ENCODE data around the gene CLNK. TPM values are rescaled to one million over a fixed set of nuclear protein-coding genes. Genes with fewer than 3 reads are reported as not detected.

The CLNK gene
- total and polyA plus RNA-seq, 2 of the 8 experiments (the other 6 are each of a cell fraction or from before 2014, with no cell fraction given), result not detected

DNA sequence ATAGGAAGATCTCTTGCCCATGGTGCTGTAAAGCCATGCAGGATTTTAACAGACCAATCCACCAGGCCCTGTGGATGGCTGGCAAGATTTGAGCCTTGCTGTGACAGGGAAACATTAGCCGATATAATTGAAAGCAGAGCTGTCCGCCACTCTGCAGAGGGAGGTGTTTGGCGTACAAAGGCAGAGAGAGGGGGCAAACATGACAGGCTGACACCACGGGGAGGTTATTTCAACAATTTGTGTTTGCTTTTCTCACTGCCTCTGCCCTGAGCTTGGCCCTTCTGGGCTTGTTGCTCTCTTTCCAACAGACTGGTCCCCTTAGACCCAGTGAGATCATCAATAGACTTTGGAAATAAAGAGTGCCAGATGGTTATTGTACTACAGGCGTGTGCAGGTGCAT, 59.4 kb downstream of the CLNK start:
- no peak overlapping the region for H3K4me3 ChIP-seq (ENCODE audit: extremely low read depth in 1 of 4, insufficient read depth in 2 of 4, low read depth in 3 of 4, low read length in 4 of 4)
- no peak overlapping the region for H2BK20ac ChIP-seq (ENCODE audit: low read length)
- H4K8ac ChIP-seq (ENCODE audit: extremely low read depth, insufficient read depth, low read length), result no peak overlapping the region
- H3K4me1 ChIP-seq (replicated peaks in 1 of 4; ENCODE audit: control insufficient read depth in 3 of 4, insufficient read depth in 4 of 4, low read length in 3 of 4), result no peaks in the 10 kb centered on the region
- H3K36me3 ChIP-seq (ENCODE audit: control insufficient read depth in 2 of 4, insufficient read depth in 4 of 4, low read length in 3 of 4), result no peaks in the 10 kb centered on the region
- no peaks in the 10 kb centered on the region for H3K79me2 ChIP-seq (ENCODE audit: control insufficient read depth in 1 of 2, insufficient read depth in 2 of 2, low read length in 2 of 2)
- H4K20me1 ChIP-seq (replicated peaks in 1 of 2; ENCODE audit: control insufficient read depth in 1 of 2, insufficient read depth in 2 of 2, low read length in 2 of 2), result no peaks in the 10 kb centered on the region
- H2BK12ac ChIP-seq (ENCODE audit: low read depth, low read length), result no peak overlapping the region
- H3K27ac ChIP-seq (ENCODE audit: low read depth, low read length), result no peak overlapping the region
- ChIA-PET POLR2A (ENCODE audit: partially characterized antibody) (no interaction called here), CTCF (ENCODE audit: partially characterized antibody) (interaction anchor here (0.5 to 0.6 kb wide), 2 partner anchors 262 to 294 kb away, joined by 4 read pairs; no protein-coding TSS in a partner anchor)
- FAIRE-seq (no peak), DNase-seq (ENCODE audit: low read depth in 1 of 2, low spot score in 2 of 2) (no peak)
- H3K79me1 ChIP-seq (ENCODE audit: low read depth, low read length), result no peaks in the 10 kb centered on the region; the same call in 1 of the 2 replicates
- H2BK120ac ChIP-seq (replicated peaks; ENCODE audit: low read depth, low read length), result no peak overlapping the region
- H3K18ac ChIP-seq (ENCODE audit: extremely low read depth, low read length), result no peak overlapping the region
- H3K9ac ChIP-seq (replicated peaks in 1 of 4; ENCODE audit: extremely low read depth in 1 of 4, low read depth in 3 of 4, low read length in 3 of 4), result no peak overlapping the region
- no peak overlapping the region for H3K14ac ChIP-seq (ENCODE audit: insufficient read length)
- H2AK5ac ChIP-seq (ENCODE audit: low read depth, low read length), result no peak overlapping the region
- no peak overlapping the region for H2AFZ ChIP-seq (ENCODE audit: low read length)
- H4K91ac ChIP-seq (replicated peaks; ENCODE audit: insufficient read length, low read length), result no peak overlapping the region
- no peak overlapping the region for H3K56ac ChIP-seq (replicated peaks; ENCODE audit: insufficient read length, low read depth, low read length)
- H4K5ac ChIP-seq (ENCODE audit: insufficient read length, low read depth, low read length), result no peak overlapping the region
- no peak overlapping the region for H2BK5ac ChIP-seq (ENCODE audit: low read depth, low read length)
- no peak overlapping the region for H3K4me2 ChIP-seq (ENCODE audit: insufficient read depth in 1 of 2, low read depth in 2 of 2, low read length in 2 of 2)
- no peak overlapping the region for H3K4ac ChIP-seq (replicated peaks; ENCODE audit: insufficient read length, low read depth, low read length)
- no peaks in the 10 kb centered on the region for H3K9me3 ChIP-seq (ENCODE audit: insufficient read depth in 2 of 2, low read depth in 1 of 2, low read length in 1 of 2)
- no peak overlapping the region for H2BK15ac ChIP-seq (ENCODE audit: low read length)
- no peaks in the 10 kb centered on the region for H3K23me2 ChIP-seq (ENCODE audit: low read depth, low read length)
- no peaks in the 10 kb centered on the region for H3K27me3 ChIP-seq (replicated peaks in 1 of 4; ENCODE audit: control insufficient read depth in 3 of 4, extremely low read depth in 1 of 4, insufficient read depth in 3 of 4, low read length in 3 of 4)
- 71% methylated on average over 5 of the region's 5 CpGs; no CpG with 5 or more reads in 1 of the 2 experiments for WGBS, 2 experiments (ENCODE audit: extremely low coverage in 1 of 2, insufficient coverage in 1 of 2, insufficient read length in 1 of 2, insufficient replicate concordance in 2 of 2, low coverage in 1 of 2, low lambda C conversion rate in 2 of 2, missing lambda C conversion rate in 1 of 2)
- no peak for TF ChIP-seq SP2 (IDR thresholded peaks at IDR 0.05; ENCODE audit: low read length)
- TF ChIP-seq RAD21 (IDR thresholded peaks at IDR 0.05 in 1 of 2, conservative IDR thresholded peaks at IDR 0.05 in 1 of 2; ENCODE audit: low read depth in 2 of 2, low read length in 2 of 2), result no peak
- TF ChIP-seq CEBPB (IDR thresholded peaks at IDR 0.05; ENCODE audit: low read depth, low read length), result no peak
- TF ChIP-seq FOSL1 (IDR thresholded peaks at IDR 0.05; ENCODE audit: insufficient read depth, low read depth, low read length), result no peak
- TF ChIP-seq MAFK (IDR thresholded peaks at IDR 0.05; ENCODE audit: low read depth, low read length), result no peak
- TF ChIP-seq SIX5 (IDR thresholded peaks at IDR 0.05; ENCODE audit: low read depth, low read length), result no peak
- no peak for TF ChIP-seq RBBP5 (IDR thresholded peaks at IDR 0.05; ENCODE audit: borderline replicate concordance, low read depth, low read length)
- no peak for TF ChIP-seq PHF8 (conservative IDR thresholded peaks at IDR 0.05; ENCODE audit: low read depth, low read length)
- TF ChIP-seq KDM5A (IDR thresholded peaks at IDR 0.05; ENCODE audit: low read length), result no peak
- TF ChIP-seq POU5F1 (IDR thresholded peaks at IDR 0.05; ENCODE audit: low read depth, low read length), result no peak
- TF ChIP-seq EP300 (IDR thresholded peaks at IDR 0.05; ENCODE audit: borderline replicate concordance in 1 of 2, low read depth in 2 of 2, low read length in 2 of 2), result no peak
- no peak overlapping the region for H3K23ac ChIP-seq (ENCODE audit: insufficient read length)
